ENCODE measurements around the gene SLC17A2.

SLC17A2 gene

GRCh38 chr6:25868436-25869183, 61.9 kb downstream of the SLC17A2 start:
- Histone ChIP-seq H3K36me3 (ENCODE audit: control insufficient read depth in 2 of 2, insufficient read depth in 1 of 2, low read length in 2 of 2) (no peaks in the 10 kb centered on the region), H3K4me3 (ENCODE audit: low read depth, low read length) (no peak overlapping the region), H3K4me1 (ENCODE audit: control insufficient read depth, insufficient read depth, low read length) (no peaks in the 10 kb centered on the region), H3K27ac (ENCODE audit: extremely low read depth, low read depth, low read length) (no peak overlapping the region), H3K9me3 (ENCODE audit: control insufficient read depth, insufficient read depth, low read depth, low read length) (no peaks in the 10 kb centered on the region)
- TF ChIP-seq ZBTB7A (tag by site-specific recombination; IDR thresholded peaks at IDR 0.05; ENCODE audit: low read depth), result no peak
- TF ChIP-seq ZNF16 (tag by site-specific recombination; IDR thresholded peaks at IDR 0.05; ENCODE audit: low read depth), result no peak
- TF ChIP-seq ZBTB17 (tag by site-specific recombination; IDR thresholded peaks at IDR 0.05), result no peak
- TF ChIP-seq ZNF324 (tag by site-specific recombination; IDR thresholded peaks at IDR 0.05), result no peak
- TF ChIP-seq, protein P1, sequence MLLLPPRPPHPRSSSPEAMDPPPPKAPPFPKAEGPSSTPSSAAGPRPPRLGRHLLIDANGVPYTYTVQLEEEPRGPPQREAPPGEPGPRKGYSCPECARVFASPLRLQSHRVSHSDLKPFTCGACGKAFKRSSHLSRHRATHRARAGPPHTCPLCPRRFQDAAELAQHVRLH (tag by site-specific recombination; IDR thresholded peaks at IDR 0.05), result no peak
- TF ChIP-seq ZNF664 (tag by site-specific recombination; IDR thresholded peaks at IDR 0.05), result no peak
- TF ChIP-seq HOXC10 (CRISPR knock-in tag; IDR thresholded peaks at IDR 0.05), result no peak
- no peak for TF ChIP-seq REPIN1 (tag by site-specific recombination; IDR thresholded peaks at IDR 0.05; ENCODE audit: low read depth)
- no peak for TF ChIP-seq ZNF23 (tag by site-specific recombination; IDR thresholded peaks at IDR 0.05; ENCODE audit: borderline replicate concordance)
- TF ChIP-seq CTCF (tag by site-specific recombination; IDR thresholded peaks at IDR 0.05), result no peak
- TF ChIP-seq, protein P2, sequence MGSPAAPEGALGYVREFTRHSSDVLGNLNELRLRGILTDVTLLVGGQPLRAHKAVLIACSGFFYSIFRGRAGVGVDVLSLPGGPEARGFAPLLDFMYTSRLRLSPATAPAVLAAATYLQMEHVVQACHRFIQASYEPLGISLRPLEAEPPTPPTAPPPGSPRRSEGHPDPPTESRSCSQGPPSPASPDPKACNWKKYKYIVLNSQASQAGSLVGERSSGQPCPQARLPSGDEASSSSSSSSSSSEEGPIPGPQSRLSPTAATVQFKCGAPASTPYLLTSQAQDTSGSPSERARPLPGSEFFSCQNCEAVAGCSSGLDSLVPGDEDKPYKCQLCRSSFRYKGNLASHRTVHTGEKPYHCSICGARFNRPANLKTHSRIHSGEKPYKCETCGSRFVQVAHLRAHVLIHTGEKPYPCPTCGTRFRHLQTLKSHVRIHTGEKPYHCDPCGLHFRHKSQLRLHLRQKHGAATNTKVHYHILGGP (tag by site-specific recombination; IDR thresholded peaks at IDR 0.05), result no peak
- TF ChIP-seq WT1 (tag by site-specific recombination; IDR thresholded peaks at IDR 0.05), result no peak
- no peak for TF ChIP-seq ZFP69B (tag by site-specific recombination; IDR thresholded peaks at IDR 0.05)
- no peak for TF ChIP-seq ZNF19 (tag by site-specific recombination; IDR thresholded peaks at IDR 0.05; ENCODE audit: low read depth)
- TF ChIP-seq ZNF280C (tag by site-specific recombination; IDR thresholded peaks at IDR 0.05), result no peak
- TF ChIP-seq ZNF629 (tag by site-specific recombination; IDR thresholded peaks at IDR 0.05), result no peak
- POLR2A ChIA-PET, result no interaction called here
- CTCF ChIA-PET, result interaction anchor here (1.7 to 1.9 kb wide), 2 partner anchors 80 to 150 kb away, joined by 3 to 6 read pairs; no protein-coding TSS in a partner anchor

DNA sequence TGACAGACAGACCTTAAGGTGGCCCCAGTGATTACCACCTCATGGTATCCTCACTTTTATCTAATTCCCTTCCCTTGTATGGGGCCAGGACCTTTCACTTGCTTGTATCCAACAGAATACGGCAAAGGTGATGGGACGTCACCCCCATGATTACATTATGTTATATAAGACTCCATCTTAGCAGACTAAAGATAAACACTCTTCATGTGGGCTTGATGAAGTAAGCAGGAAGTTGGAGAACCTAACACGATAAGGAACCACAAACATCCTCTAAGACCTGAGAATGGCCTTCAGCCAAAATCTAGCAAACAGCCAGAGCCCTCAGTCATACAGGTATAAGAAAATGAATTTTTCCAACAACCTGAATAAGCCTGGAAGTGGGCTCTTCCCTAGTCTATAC, 64.5 kb downstream of the SLC17A2 start:
- Histone ChIP-seq H3K27ac (ENCODE audit: extremely low read depth, low read depth, low read length) (no peak overlapping the region), H3K36me3 (ENCODE audit: control insufficient read depth in 2 of 2, insufficient read depth in 1 of 2, low read length in 2 of 2) (no peaks in the 10 kb centered on the region), H3K4me1 (ENCODE audit: control insufficient read depth, insufficient read depth, low read length) (no peaks in the 10 kb centered on the region), H3K9me3 (ENCODE audit: control insufficient read depth, insufficient read depth, low read depth, low read length) (no peaks in the 10 kb centered on the region), H3K4me3 (ENCODE audit: low read depth, low read length) (no peak overlapping the region)
- ChIA-PET POLR2A (no interaction called here), CTCF (interaction anchor here (0.6 kb wide), 1 partner anchor 146 kb away, joined by 3 read pairs; no protein-coding TSS in a partner anchor)
- TF ChIP-seq ZNF423 (tag by site-specific recombination; IDR thresholded peaks at IDR 0.05), result no peak
- no peak for TF ChIP-seq SP3 (tag by site-specific recombination; IDR thresholded peaks at IDR 0.05)
- TF ChIP-seq ZNF48 (tag by site-specific recombination; IDR thresholded peaks at IDR 0.05), result no peak
- no peak for TF ChIP-seq ZNF843 (tag by site-specific recombination; IDR thresholded peaks at IDR 0.05)
- TF ChIP-seq ZNF140 (tag by site-specific recombination; IDR thresholded peaks at IDR 0.05), result no peak
- TF ChIP-seq ZNF529 (tag by site-specific recombination; IDR thresholded peaks at IDR 0.05; ENCODE audit: insufficient replicate concordance), result no peak
